ENCODE data around the gene ASPM.

Gene ASPM

DNA sequence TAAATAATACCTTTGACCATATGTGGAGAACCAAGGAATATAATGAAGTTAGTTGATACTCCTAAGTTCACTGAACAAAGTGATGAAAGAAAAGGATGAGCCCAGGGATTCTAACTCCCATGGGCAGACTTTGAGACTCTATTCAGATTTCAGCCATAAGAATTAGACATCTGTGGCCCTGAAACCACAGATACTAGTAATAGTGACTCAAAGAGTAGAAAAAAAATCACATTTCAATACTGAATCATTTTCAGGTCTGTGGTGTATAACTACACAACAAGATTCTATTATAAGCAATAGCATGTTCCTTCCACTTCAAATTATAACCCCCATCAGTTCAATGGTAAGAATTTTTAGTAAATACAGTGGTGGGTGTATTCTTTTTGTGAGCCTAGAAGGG, 63.0 kb downstream of the ASPM start:
- peak; percentile 11 for DNase-seq (ENCODE audit: low spot score)

DNA sequence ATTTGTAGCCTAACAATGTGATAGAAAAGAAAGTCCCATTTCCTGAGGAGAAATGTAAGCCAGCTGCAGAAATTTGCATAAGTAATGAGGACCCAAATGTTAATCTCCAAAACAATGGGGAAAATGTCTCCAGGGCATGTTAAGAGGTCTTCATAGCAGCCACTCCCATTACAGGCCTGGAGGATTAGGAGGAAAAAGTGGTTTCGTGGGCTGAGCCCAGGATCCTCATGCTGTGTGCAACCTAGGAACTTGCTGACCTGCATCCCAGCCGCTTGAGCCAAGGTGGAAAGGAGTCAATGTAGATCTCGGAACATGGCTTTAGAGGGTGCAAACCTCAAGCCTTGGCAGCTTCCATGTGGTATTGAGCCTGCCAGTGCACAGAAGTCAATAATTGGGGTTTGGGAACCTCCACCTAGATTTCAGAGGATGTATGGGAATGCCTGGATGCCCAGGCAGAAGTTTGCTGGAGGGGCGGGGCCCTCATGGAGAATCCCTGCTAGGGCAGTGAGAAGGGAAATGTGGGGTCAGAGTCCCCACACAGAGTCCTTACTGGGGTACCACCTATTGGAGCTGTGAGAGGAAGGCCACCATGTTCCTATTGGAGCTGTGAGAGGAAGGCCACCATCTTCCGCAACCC, 65.2 kb downstream of the ASPM start:
- no peak for DNase-seq (ENCODE audit: low spot score)

DNA sequence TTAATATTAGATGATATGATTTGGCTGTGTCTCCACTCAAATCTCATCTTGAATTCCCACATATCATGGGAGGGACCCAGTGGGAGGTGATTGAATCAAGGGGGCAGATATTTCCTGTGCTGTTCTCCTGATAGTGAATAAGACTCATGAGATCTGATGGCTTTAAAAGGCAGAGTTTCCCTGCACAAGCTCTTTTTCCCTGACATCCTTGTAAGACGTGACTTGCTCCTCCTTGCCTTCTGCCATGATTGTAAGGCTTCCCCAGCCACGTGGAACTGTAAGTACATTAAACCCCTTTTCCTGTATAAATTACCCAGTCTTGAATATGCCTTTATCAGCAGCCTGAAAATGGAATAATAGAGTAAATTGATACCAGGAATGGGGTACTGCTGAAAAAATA, 66.1 kb downstream of the ASPM start:
- no peak for DNase-seq (ENCODE audit: low spot score)

DNA sequence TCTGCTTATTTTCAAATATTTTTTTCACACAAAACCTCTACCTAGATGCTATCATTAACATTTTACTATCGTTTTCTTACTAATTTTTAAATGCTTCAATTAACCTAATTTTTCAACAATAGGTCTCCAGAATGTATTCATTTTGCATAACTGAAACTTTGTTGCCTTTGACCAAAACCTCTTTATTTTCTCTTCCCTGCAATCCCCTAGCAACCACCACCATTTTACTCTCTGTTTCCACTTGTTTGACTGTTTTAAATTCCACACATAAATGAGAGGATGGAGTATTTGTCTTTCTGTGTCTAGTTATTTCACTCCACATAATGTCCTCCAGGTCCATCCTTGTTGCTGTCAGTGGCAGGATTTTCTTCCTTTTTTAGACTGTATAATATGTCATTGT, 69.9 kb downstream of the ASPM start:
- DNase-seq (ENCODE audit: low spot score): no peak

DNA sequence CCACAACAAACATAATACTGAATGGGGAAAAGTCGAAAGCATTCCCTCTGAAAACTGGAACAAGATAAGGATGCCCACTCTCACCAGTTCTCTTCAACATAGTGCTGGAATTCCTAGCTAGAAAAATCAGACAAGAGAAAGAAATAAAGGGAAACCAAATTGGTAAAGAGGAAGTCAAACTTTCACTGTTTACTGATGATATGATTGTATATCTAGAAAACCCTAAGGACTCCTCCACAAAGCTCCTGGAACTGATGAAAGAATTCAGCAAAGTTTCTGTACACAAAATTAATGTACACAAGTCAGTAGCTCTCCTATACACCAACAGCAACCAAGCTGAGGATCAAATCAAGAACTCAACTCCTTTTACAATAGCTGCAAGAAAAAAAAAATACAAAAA, 72.5 kb downstream of the ASPM start:
- DNase-seq (ENCODE audit: low spot score): no peak

DNA sequence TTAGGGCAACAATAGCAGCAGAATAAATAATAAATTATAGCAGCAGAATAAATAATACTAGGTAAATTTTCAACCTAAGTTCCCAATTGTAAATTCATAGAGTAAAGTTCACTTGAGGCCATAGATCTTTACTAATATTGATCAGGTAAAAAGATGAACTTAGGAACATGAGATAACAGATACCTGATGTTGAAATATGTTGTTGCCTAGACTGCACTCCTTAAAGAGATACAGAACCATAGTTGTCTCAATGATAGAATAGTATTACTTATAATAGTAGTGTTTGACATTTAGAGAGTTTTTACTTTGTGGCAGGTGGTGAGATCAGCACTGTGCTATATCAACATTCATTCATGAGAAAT, 79.0 kb downstream of the ASPM start:
- DNase-seq (ENCODE audit: low spot score): no peak

DNA sequence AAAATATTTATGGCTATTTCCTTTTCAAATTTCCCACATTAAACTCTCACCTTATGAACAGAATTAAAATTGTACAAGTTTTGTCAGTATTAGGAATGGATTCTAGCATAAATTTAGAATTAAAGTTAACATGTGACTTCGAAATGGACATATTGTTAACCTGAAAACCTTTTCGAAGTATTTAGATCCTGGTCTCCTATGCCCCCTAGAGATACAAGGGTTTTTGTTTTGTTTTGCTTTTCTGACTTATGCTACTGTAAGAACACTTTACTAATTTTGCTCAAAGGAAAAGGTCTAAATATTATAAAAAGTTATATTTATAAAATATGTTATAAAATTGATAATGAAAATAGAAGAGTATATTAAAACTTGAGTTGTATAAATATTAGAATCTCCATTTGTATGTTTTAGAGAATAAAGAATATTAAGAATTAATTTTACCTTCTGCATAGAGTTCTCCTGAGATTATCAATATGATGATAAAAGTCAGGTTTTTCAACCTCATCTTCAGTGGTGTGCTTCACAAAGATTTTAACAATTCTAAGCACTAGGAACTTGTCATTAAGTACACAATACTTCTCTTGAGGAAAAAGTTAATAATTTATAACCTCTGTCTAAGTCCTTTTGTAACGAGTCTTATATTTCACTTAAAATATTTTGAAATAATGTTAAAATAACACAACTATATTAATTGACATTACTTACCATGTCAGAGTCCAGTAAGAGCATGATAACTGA, 79.6 kb downstream of the ASPM start, which contains the start of gene F13B:
Gene F13B, minus strand, starts transcription at position 542 of the 738 bp plus-strand sequence. Its CDS starts 37 bp downstream, at position 505.
- no peak for DNase-seq (ENCODE audit: low spot score)

DNA sequence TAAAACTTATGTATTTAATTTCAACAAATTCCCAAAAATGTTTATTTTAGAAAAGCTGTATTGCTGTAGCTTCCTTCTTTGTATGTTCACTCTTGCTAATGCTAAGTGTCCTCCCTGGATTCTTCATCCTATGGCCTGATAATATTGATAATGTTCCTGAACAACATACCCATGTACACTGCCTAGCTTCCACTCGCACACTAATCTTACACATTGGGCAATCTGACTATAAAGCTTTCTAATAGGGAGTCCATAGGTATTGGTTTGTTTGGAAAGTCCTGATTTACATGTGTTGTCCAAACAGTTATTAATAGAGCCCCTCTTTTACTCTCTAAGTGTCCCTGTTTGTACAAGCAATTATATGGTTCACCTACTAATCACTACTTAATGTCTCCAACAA, 80.2 kb downstream of the ASPM start:
- no peak for DNase-seq (ENCODE audit: low spot score)

DNA sequence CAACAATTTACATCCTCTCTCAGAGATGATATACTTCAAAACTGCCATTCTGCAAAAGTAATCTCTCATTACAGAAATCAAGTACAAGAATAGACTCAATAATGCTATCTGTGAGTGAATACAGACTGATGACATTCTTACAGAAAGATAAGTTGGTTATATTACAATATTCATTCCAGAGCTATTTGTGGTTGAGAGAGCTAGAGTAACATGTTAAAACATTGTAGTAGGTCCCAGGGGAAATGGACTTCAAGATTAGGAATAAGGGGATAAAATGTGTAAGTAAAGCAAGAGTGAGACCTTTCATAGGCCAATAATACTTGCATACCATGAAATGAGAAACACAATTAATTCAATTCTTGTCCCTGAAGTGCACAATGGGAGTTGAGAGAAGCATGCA, 80.9 kb downstream of the ASPM start:
- peak; percentile 47 for DNase-seq (ENCODE audit: low spot score)

DNA sequence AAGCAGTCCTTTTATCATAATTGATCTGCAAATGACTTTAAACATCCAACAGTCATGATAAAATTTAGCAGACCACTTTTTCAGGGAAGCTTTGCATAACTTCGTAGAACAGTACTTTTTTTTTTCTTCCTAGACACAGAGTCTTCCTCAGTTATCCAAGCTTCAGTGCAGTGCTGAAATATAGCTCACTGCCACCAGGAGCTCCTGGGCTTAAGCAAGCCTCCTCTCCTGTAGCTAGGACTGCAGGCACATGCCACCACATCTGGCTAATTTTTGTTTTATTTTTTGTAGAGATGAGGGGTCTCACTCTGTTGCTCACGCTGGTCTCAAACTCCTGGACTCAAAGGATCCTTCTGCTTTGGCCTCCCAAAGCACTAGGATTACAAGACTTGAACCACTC, 83.3 kb downstream of the ASPM start:
- DNase-seq (ENCODE audit: low spot score): no peak

DNA sequence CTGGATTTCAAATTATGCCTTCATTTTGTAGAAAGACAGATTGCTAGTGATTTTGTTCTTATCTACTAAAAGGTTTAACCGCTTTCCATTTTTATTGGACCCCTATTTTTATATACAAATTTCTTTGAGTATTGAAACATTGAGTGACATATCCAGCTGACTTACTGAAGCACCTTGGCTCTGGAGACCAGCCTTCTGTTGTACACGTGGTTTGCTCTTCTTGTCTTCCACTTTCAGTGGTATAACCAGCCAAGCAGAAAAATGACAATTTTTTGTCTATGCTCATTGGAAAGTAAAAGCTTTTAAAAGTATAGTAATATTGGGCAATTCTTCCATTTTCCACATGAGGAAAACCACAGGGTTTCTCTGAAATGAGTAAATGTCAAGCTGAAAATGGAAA, 83.8 kb downstream of the ASPM start:
- DNase-seq (ENCODE audit: low spot score): no peak

DNA sequence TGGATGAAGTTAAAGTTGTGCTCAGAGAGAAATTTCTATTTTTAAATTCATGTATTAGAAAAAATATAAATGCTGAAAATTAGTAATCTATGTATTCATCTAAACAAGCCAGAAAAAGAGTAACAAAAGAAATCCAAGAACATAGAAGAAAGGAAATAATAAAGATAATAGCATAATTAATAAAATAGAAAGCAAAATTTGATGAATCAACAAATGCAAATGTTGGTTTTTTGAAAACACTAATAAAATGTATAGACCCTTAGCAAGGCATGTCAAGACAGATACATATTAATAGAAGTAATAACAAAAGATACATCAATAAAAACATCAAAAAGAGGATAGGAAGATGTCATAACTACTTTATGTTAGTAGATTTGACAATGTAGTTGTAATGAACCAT, 97.4 kb downstream of the ASPM start:
- no peak for DNase-seq (ENCODE audit: low spot score)

DNA sequence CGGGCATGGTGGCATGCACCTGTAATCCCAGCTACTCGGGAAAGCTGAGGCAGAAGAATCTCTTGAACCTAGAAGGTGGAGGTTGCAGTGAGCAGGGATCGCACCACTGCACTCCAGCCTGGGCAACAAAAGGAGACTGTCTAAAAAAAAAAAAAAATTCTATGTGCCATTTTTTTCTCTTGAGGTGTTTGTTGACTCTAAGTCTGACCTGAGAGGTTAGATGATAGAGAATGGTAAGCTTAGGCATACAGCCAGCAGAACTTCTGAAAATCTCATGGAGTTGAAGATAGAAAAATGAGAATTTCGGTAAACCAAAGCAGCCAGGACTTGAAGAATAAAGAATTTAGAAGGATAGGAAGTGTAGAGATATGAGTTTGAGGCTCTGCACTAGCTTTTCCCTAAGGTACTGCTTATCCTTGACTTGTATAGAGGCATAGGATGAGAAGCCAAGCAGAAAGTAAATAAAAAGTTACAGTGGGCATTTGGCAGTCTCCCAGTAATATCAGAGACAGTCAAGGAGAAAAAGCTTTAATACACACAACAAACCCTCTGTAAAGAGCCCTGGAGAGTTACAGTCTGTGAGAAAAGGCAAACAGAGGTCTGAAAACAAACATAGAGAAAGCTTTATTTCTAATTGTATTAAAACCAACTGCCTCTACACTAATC, 103.7 kb downstream of the ASPM start:
- DNase-seq (ENCODE audit: low spot score): no peak

DNA sequence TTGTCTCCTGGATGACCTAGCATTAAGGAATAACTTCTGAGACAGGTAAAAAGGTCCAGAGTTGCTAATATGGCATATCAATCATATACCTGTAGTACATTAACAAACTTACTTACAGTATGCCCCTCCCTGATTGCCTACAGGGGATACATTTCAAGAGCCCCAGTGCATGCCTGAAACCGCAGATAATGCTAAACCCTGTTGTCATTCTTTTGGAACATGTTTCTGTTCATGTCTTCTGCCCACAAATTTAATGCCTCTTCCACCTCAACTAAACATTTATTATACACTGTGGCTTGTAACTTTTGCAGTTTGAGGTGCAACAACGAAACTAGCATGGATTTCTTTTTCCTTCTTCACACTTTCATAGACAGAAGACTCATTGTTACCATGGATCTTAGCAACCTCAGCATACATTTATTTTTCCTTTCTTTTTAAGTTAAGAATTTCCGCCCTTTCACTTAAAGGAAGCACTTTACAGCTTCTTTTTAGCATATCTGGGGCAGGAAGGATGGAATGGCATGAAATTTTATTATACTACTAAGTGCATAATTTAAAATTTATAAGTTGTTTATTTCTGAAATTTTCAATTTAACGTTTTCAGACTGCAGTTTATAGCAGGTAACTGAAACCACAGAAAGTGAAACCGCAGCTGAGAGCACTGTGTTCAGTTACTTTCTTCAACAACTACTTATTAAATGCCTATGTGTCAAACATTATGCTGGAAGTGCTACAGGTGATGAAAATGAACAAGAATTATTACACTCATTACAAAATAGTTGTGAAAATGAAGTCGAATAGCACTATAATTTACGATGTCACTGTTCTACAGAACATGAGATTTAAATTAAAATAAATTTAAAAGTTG, 104.7 kb downstream of the ASPM start:
- DNase-seq (ENCODE audit: low spot score): no peak

DNA sequence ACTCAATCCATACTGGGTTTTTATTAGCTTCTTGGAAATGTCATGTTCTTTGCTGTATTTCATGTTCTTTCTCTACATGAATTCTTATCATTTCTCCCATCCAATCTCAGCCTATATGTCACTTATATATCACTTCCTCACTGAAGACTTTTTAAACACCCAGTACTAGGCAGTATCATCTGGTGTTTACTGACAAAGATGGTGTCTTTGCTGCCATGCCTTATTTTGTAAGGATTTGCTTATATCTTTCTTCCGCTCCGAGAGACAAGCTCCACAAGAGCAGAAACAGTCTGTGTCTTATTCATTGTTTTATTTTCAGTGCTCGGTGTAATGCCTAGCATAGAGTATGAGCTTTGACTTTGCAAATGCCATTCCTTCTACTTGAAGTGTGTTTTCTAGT, 109.6 kb downstream of the ASPM start:
- no peak for DNase-seq (ENCODE audit: low spot score)

DNA sequence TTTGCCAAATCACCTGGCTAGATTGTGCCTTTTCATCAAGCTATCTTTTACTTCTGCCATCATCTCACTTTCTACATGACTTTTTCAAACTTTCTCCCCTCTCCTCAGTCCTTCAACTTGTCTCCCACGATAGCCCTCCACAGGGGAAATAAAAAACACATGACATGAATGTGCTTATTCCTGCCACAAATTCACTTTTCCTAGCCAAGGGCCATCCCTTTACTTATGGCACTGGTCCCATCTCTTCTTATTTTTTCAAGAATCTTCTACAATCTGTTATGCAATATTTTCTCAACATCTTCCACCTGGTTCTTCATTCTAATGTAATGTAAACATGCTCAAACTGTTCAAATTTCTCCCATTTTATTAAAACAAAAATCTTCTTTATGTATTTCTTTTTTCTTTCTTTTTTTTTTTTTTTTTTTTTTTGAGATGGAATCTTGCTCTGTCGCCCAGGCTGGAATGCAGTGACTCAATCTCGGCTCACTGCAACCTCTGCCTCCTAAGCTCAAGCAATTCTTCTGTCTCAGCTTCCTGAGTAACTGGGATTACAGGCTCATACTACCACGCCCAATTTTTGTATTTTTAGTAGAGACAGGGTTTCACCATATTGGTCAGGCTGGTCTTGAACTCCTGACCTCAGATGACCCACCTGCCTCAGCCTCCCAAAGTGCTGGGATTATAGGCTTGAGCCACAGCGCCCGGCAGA, 111.7 kb downstream of the ASPM start:
- DNase-seq (ENCODE audit: low spot score): peak; percentile 20

Data from GM03348 (cell line).